ENCODE results near the gene TBCD. TPM values are rescaled to one million over a fixed set of nuclear protein-coding genes. Genes with fewer than 3 reads are reported as not detected.

The TBCD gene
- total RNA-seq, 1 experiment from 2014 or later: 29.6 TPM

DNA sequence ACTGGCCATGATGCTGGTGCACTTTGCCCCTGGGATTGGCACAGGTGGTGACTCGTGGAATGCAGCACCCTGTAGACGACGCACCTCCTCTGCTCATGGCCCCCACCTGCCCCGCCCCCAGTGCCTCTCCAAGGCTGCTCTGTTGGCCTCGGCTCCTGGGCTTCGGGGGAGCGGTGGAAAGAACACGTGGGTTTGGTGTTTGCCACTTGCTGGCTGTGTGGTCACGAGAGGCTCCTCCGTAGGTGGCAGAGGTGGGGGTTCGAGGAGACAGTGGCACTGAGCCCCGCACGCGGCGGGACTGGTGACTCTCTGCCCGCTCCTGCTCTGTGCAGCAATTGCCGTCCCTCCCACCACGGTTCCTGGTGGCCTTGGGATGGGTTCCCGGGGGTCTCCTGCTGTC, 170.8 kb downstream of the TBCD start:
- Histone ChIP-seq H2AFZ (ENCODE audit: low read length) (no peak overlapping the region), H3F3A (ENCODE audit: low read length, unreplicated experiment) (no peaks in the 10 kb centered on the region), H3K4me3 (ENCODE audit: low read length) (no peak overlapping the region), H3K27ac (ENCODE audit: low read length) (no peak overlapping the region), H3K4me1 (ENCODE audit: insufficient read depth, low read length) (peaks cover 6% of the 10 kb centered on the region; the same call in 1 of the 2 replicates), H3K79me2 (ENCODE audit: low read length) (no peaks in the 10 kb centered on the region), H3K4me2 (ENCODE audit: low read length) (no peak overlapping the region), H3K9me2 (replicated peaks; ENCODE audit: low read length) (no peaks in the 10 kb centered on the region), H3K27me3 (ENCODE audit: low read length) (no peaks in the 10 kb centered on the region), H3K36me3 (ENCODE audit: low read depth, low read length) (no peaks in the 10 kb centered on the region), H3K9ac (ENCODE audit: low read length) (no peak overlapping the region), H4K20me1 (ENCODE audit: low read length) (no peaks in the 10 kb centered on the region), H3K9me3 (ENCODE audit: low read length) (no peaks in the 10 kb centered on the region)
- intact Hi-C loops (cut with micrococcal nuclease): no loop called here
- DNase-seq (no peak), ATAC-seq (no peak)
- POLR2A ChIA-PET (ENCODE audit: unreplicated experiment): no interaction called here
- TF ChIP-seq, protein P1, sequence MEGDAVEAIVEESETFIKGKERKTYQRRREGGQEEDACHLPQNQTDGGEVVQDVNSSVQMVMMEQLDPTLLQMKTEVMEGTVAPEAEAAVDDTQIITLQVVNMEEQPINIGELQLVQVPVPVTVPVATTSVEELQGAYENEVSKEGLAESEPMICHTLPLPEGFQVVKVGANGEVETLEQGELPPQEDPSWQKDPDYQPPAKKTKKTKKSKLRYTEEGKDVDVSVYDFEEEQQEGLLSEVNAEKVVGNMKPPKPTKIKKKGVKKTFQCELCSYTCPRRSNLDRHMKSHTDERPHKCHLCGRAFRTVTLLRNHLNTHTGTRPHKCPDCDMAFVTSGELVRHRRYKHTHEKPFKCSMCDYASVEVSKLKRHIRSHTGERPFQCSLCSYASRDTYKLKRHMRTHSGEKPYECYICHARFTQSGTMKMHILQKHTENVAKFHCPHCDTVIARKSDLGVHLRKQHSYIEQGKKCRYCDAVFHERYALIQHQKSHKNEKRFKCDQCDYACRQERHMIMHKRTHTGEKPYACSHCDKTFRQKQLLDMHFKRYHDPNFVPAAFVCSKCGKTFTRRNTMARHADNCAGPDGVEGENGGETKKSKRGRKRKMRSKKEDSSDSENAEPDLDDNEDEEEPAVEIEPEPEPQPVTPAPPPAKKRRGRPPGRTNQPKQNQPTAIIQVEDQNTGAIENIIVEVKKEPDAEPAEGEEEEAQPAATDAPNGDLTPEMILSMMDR (conservative IDR thresholded peaks at IDR 0.05; ENCODE audit: low read depth, low read length): no peak
- TF ChIP-seq EZH2 (IDR thresholded peaks at IDR 0.05; ENCODE audit: low read length, unreplicated experiment) (no peak), EZH2phosphoT487 (IDR thresholded peaks at IDR 0.05; ENCODE audit: borderline replicate concordance, low read length) (no peak)
- BruUV-seq (replicated peaks): no TSS peak
- CTCF ChIA-PET: no interaction called here

DNA sequence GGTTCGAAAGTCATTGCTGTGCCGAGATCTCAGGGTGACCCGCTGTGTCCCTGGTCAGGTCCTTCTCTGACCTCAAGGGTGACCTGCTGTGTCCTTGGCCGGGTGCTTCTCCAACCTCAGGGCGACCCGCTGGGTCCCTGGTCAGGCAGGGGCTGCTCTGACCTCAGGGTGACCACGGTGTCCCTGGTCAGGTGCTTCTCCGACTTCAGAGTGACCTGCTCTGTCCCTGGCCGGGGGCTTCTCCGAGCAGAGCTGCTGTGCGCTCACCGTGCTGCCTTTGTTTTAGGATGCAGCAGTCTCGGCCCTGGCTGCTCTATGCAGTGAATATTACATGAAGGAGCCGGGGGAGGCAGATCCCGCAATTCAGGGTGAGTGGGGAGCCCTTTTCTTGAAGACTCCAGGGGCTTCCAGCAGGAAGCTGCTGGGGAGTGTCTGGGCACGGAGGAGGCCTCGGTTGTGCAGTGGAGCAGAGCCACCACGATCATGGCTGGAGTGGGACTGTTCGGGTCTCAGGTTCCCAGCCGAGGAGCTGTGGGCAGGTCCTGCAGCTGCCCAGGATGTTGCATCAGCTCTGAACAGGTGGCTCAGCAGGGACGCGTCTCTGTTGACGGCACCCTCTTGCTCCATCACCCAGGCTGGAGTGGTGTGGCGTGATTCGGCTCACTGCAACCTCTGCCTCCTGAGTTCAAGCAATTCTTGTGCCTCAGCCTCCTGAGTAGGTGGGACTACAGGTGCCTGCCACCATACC, 171.7 kb downstream of the TBCD start:
- H3K9ac ChIP-seq (ENCODE audit: low read length): no peak overlapping the region
- H3K4me3 ChIP-seq (ENCODE audit: low read length): no peak overlapping the region
- no peak overlapping the region for H3K4me2 ChIP-seq (ENCODE audit: low read length)
- TF ChIP-seq EZH2 (IDR thresholded peaks at IDR 0.05; ENCODE audit: low read length, unreplicated experiment) (no peak), EZH2phosphoT487 (IDR thresholded peaks at IDR 0.05; ENCODE audit: borderline replicate concordance, low read length) (no peak)
- TF ChIP-seq, protein P1 (conservative IDR thresholded peaks at IDR 0.05; ENCODE audit: low read depth, low read length): no peak
- H3K9me3 ChIP-seq (ENCODE audit: low read length): no peaks in the 10 kb centered on the region
- no peak for DNase-seq
- intact Hi-C loops (cut with micrococcal nuclease): no loop called here
- no peaks in the 10 kb centered on the region for H3K79me2 ChIP-seq (ENCODE audit: low read length)
- no peaks in the 10 kb centered on the region for H3K9me2 ChIP-seq (replicated peaks; ENCODE audit: low read length)
- H3K27ac ChIP-seq (ENCODE audit: low read length): no peak overlapping the region
- CTCF ChIA-PET: no interaction called here
- POLR2A ChIA-PET (ENCODE audit: unreplicated experiment): no interaction called here
- no peaks in the 10 kb centered on the region for H3K36me3 ChIP-seq (ENCODE audit: low read depth, low read length)
- no TSS peak for BruUV-seq (replicated peaks)
- H3K27me3 ChIP-seq (ENCODE audit: low read length): no peaks in the 10 kb centered on the region
- H3K4me1 ChIP-seq (ENCODE audit: insufficient read depth, low read length): peaks cover 6% of the 10 kb centered on the region; the same call in 1 of the 2 replicates
- H2AFZ ChIP-seq (ENCODE audit: low read length): no peak overlapping the region
- no peak for ATAC-seq
- H4K20me1 ChIP-seq (ENCODE audit: low read length): no peaks in the 10 kb centered on the region
- H3F3A ChIP-seq (ENCODE audit: low read length, unreplicated experiment): no peaks in the 10 kb centered on the region

DNA sequence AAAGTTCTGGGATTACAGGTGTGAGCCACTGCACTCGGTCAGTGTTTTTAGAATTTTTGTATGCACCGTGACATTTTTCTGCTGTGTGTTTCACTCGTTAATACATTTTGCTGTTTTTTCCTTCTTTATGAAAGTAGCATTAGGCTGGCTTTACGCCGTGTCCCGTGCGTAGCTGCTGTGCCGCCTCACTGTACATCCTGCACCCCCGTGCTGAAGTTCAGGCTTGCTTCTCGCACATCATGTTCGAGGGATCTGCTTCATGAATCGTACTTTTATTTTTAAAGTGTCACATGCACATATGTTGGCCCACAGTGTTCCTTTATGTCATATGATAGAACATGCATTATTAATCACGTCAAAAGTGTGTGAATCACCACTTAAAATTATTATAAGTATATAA, 172.3 kb downstream of the TBCD start:
- intact Hi-C loops (cut with micrococcal nuclease): no loop called here
- no TSS peak for BruUV-seq (replicated peaks)
- TF ChIP-seq EZH2phosphoT487 (IDR thresholded peaks at IDR 0.05; ENCODE audit: borderline replicate concordance, low read length) (no peak), EZH2 (IDR thresholded peaks at IDR 0.05; ENCODE audit: low read length, unreplicated experiment) (no peak)
- TF ChIP-seq, protein P1 (conservative IDR thresholded peaks at IDR 0.05; ENCODE audit: low read depth, low read length): no peak
- no peaks in the 10 kb centered on the region; the same call in 1 of the 2 replicates for H3K36me3 ChIP-seq (ENCODE audit: low read depth, low read length)
- H2AFZ ChIP-seq (ENCODE audit: low read length): no peak overlapping the region
- H3K9me3 ChIP-seq (ENCODE audit: low read length): no peaks in the 10 kb centered on the region
- no peaks in the 10 kb centered on the region for H3K9me2 ChIP-seq (replicated peaks; ENCODE audit: low read length)
- H3K27me3 ChIP-seq (ENCODE audit: low read length): no peaks in the 10 kb centered on the region
- ChIA-PET POLR2A (ENCODE audit: unreplicated experiment) (no interaction called here), CTCF (no interaction called here)
- ATAC-seq (no peak), DNase-seq (no peak)
- no peak overlapping the region for H3K4me2 ChIP-seq (ENCODE audit: low read length)
- no peaks in the 10 kb centered on the region for H3F3A ChIP-seq (ENCODE audit: low read length, unreplicated experiment)
- no peak overlapping the region for H3K9ac ChIP-seq (ENCODE audit: low read length)
- H3K4me1 ChIP-seq (ENCODE audit: insufficient read depth, low read length): peaks cover 6% of the 10 kb centered on the region; the same call in 1 of the 2 replicates
- H4K20me1 ChIP-seq (ENCODE audit: low read length): no peaks in the 10 kb centered on the region
- H3K79me2 ChIP-seq (ENCODE audit: low read length): no peaks in the 10 kb centered on the region
- no peak overlapping the region for H3K27ac ChIP-seq (ENCODE audit: low read length)
- no peak overlapping the region for H3K4me3 ChIP-seq (ENCODE audit: low read length)
